GM18526 (cell line): ENCODE results near the gene CHRDL2.

Source experiments
- POLR2A ChIP-seq: IDR thresholded peaks from 3 replicates; pipeline ENCODE4 v1.6.1; 2011; ENCODE audit not compliant: insufficient read length; ENCODE audit errors: extremely low read depth

CHRDL2 gene

GRCh38 chr11:74729397-74729796 is 1.8 kb downstream of the CHRDL2 start:
- no peak for TF ChIP-seq POLR2A

GRCh38 chr11:74726547-74727182 is 4.6 kb downstream of the CHRDL2 start:
- no peak for TF ChIP-seq POLR2A

GRCh38 chr11:74725701-74726100 is 5.5 kb downstream of the CHRDL2 start:
- TF ChIP-seq POLR2A, result no peak

- no peak for TF ChIP-seq POLR2A
These were observed 7.7 kb downstream of the CHRDL2 start for GRCh38 chr11:74723511-74723910.

- no peak for TF ChIP-seq POLR2A
These were observed 9.8 kb downstream of the CHRDL2 start for GRCh38 chr11:74721479-74721835.

GRCh38 chr11:74720596-74721478 is 10.4 kb downstream of the CHRDL2 start:
- no peak for TF ChIP-seq POLR2A

- TF ChIP-seq POLR2A, result no peak
These were observed 12.2 kb downstream of the CHRDL2 start for GRCh38 chr11:74719011-74719410.

GRCh38 chr11:74717221-74717969 is 13.8 kb downstream of the CHRDL2 start:
- TF ChIP-seq POLR2A, result no peak

GRCh38 chr11:74714904-74715303 is 16.3 kb downstream of the CHRDL2 start:
- TF ChIP-seq POLR2A, result no peak

GRCh38 chr11:74713686-74714085 is 17.5 kb downstream of the CHRDL2 start:
- no peak for TF ChIP-seq POLR2A

- no peak for TF ChIP-seq POLR2A
These were observed 20.8 kb downstream of the CHRDL2 start for GRCh38 chr11:74710281-74710938.

- TF ChIP-seq POLR2A, result no peak
These were observed 22.1 kb downstream of the CHRDL2 start for GRCh38 chr11:74709175-74709574.

GRCh38 chr11:74707602-74708510 is 23.4 kb downstream of the CHRDL2 start:
- no peak for TF ChIP-seq POLR2A

- no peak for TF ChIP-seq POLR2A
These were observed 24.0 kb downstream of the CHRDL2 start for GRCh38 chr11:74707182-74707581.
